A549 (cell line): ENCODE measurements around the gene GNA12. TPM values are rescaled to one million over a fixed set of nuclear protein-coding genes. Genes with fewer than 3 reads are reported as not detected.

Source experiments
- ATAC-seq, 2 experiments: fragments of 200-7000 bp in 1 of 2; fragments of >200 bp in 1 of 2; cut with Nextera tagmentation in 1 of 2; cut with Tn5 transposase in 1 of 2; 3 replicates each; pipeline versions ENCODE4 v1.8.0 to v1.9.1; 2018 to 2020; ENCODE audit warnings: mild to moderate bottlenecking in 1 of 2, moderate library complexity in 1 of 2
- CTCF ChIA-PET: fragments of 300-600 bp; sonication (Branson Sonifier 250); formaldehyde crosslinking; extraction: SDS; loops from one replicate; lab custom pipeline; 2021; ENCODE audit warnings: antibody characterized with exemption, inconsistent platforms; lab: Yijun Ruan, JAX
- POLR2A ChIA-PET: fragments of 350-600 bp; formaldehyde crosslinking; extraction: SDS; loops from one replicate; lab custom pipeline; 2021; ENCODE audit warnings: antibody characterized with exemption, inconsistent platforms; lab: Yijun Ruan, JAX
- DNase-seq, 2 experiments: peaks; one replicate each; pipeline versions ENCODE4 v3.0.0 to v3.0.0-alpha.2; 2011 to 2016; ENCODE audit warnings: low read depth in 1 of 2, low spot score in 1 of 2
- FAIRE-seq: peaks from 2 replicates; lab custom pipeline; 2011; peaks lifted over from hg19 to GRCh38; lab: Jason Lieb, UNC
- H3K27ac ChIP-seq, 2 experiments: fragments of >200 bp; sonication (Bioruptor Twin); formaldehyde crosslinking; 3 replicates each; pipeline ENCODE4 v1.5.1; 2016 to 2017
- H3K4me1 ChIP-seq: fragments of >200 bp; sonication (Bioruptor Twin); formaldehyde crosslinking; 3 replicates; pipeline ENCODE4 v1.6.1; 2016
- H3K4me2 ChIP-seq: fragments of >200 bp; sonication (Bioruptor Twin); formaldehyde crosslinking; 3 replicates; pipeline ENCODE4 v1.6.1; 2016
- H3K4me3 ChIP-seq: fragments of >200 bp; sonication (Bioruptor Twin); formaldehyde crosslinking; 3 replicates; pipeline ENCODE4 v1.5.1; 2016
- H3K9me3 ChIP-seq: fragments of >200 bp; sonication (Bioruptor Twin); formaldehyde crosslinking; 3 replicates; pipeline ENCODE4 v1.6.1; 2016
- BHLHE40 ChIP-seq: IDR thresholded peaks from 2 replicates; pipeline ENCODE4 v1.6.1; 2012; ENCODE audit warnings: low read depth, low read length, inconsistent platforms
- CTCF ChIP-seq: fragments of >200 bp; sonication (Bioruptor Twin); formaldehyde crosslinking; IDR thresholded peaks from 3 replicates; pipeline ENCODE4 v1.5.1; 2016
- EHF ChIP-seq: fragments of 250-450 bp; sonication (Bioruptor Pico); IDR thresholded peaks from 2 replicates; pipeline ENCODE4 v1.5.0; 2020; ENCODE audit warnings: mild to moderate bottlenecking
- EP300 ChIP-seq, 2 experiments: fragments of >200 bp; sonication (Bioruptor Twin); formaldehyde crosslinking; IDR thresholded peaks; 2 replicates in 1 of 2; 3 replicates in 1 of 2; pipeline ENCODE4 v1.6.1; 2016 to 2017
- FOSB ChIP-seq: fragments of 250-450 bp; sonication (Bioruptor Pico); IDR thresholded peaks from 2 replicates; pipeline ENCODE4 v1.5.0; 2020; ENCODE audit warnings: mild to moderate bottlenecking, moderate library complexity
- FOSL2 ChIP-seq, 2 experiments: fragments of 450-650 bp in 1 of 2; fragments of >200 bp in 1 of 2; sonication (Bioruptor Twin) in 1 of 2; formaldehyde crosslinking; IDR thresholded peaks; 2 replicates each; pipeline versions ENCODE4 v1.5.0 to v1.6.1; 2016 to 2020; ENCODE audit warnings: mild to moderate bottlenecking in 1 of 2, moderate library complexity in 1 of 2
- HDAC2 ChIP-seq: fragments of 200-600 bp; sonication (generic); IDR thresholded peaks from 2 replicates; pipeline ENCODE4 v1.6.1; 2016
- HES2 ChIP-seq: fragments of >200 bp; sonication (Bioruptor Twin); formaldehyde crosslinking; IDR thresholded peaks from 2 replicates; pipeline ENCODE4 v1.6.1; 2016
- HEYL ChIP-seq: fragments of 250-450 bp; sonication (Bioruptor Pico); IDR thresholded peaks from 2 replicates; pipeline ENCODE4 v1.8.0; 2021; ENCODE audit warnings: mild to moderate bottlenecking, moderate library complexity
- HMGXB4 ChIP-seq: fragments of 250-450 bp; sonication (Bioruptor Pico); IDR thresholded peaks from 2 replicates; pipeline ENCODE4 v1.5.0; 2021; ENCODE audit warnings: mild to moderate bottlenecking, moderate library complexity, borderline replicate concordance
- HOXB13 ChIP-seq: fragments of 250-450 bp; sonication (Bioruptor Pico); IDR thresholded peaks from 2 replicates; pipeline ENCODE4 v1.5.0; 2020; ENCODE audit warnings: low read depth, mild to moderate bottlenecking, moderate library complexity
- KDM1A ChIP-seq: fragments of 200-600 bp; sonication (generic); IDR thresholded peaks from 2 replicates; pipeline ENCODE4 v1.6.1; 2016; ENCODE audit warnings: low read depth, mild to moderate bottlenecking
- PBX3 ChIP-seq: IDR thresholded peaks from 2 replicates; pipeline ENCODE4 v1.6.1; 2012
- POLR2AphosphoS2 ChIP-seq: conservative IDR thresholded peaks from 2 replicates; pipeline ENCODE4 v1.6.1; 2012; ENCODE audit warnings: low read length, improper control_type of control experiment, inconsistent platforms
- RAD21 ChIP-seq, 2 experiments: fragments of >200 bp in 1 of 2; sonication (Bioruptor Twin) in 1 of 2; formaldehyde crosslinking in 1 of 2; IDR thresholded peaks in 1 of 2; conservative IDR thresholded peaks in 1 of 2; 2 replicates in 1 of 2; 3 replicates in 1 of 2; pipeline ENCODE4 v1.6.1; 2012 to 2018; ENCODE audit warnings: inconsistent platforms in 1 of 2
- RFX5 ChIP-seq: fragments of 450-650 bp; IDR thresholded peaks from 2 replicates; pipeline ENCODE4 v1.7.1; 2014; ENCODE audit warnings: antibody characterized with exemption, mild to moderate bottlenecking, moderate library complexity
- ZNF302 ChIP-seq: fragments of 250-450 bp; sonication (Bioruptor Pico); IDR thresholded peaks from 2 replicates; pipeline ENCODE4 v1.9.0; 2021; ENCODE audit warnings: inconsistent platforms, mild to moderate bottlenecking, moderate library complexity
- ZSCAN20 ChIP-seq: fragments of 250-450 bp; sonication (Bioruptor Pico); IDR thresholded peaks from 2 replicates; pipeline ENCODE4 v1.8.0; 2022; ENCODE audit warnings: mild to moderate bottlenecking, moderate library complexity
- WGBS: methylation state at CpG from one replicate; pipeline ENCODE4 v1.1.6; 2017; ENCODE audit errors: missing lambda C conversion rate; 5-methylcytosine and 5-hydroxymethylcytosine counted together
- polyA plus RNA-seq, 4 experiments: library from polyadenylated mRNA; depleted of rRNA in 3 of 4; stranded (reverse); fragments of >200 nt; fragmentation: RNase III in 1 of 4; extraction: RNeasy Plus Mini Kit Qiagen cat#74134 plus additional on column Dnase treatment in 1 of 4; gene quantifications; 2 replicates in 3 of 4; 3 replicates in 1 of 4; pipeline ENCODE4 v1.2.3, GENCODE V29; 2011 to 2017

Gene GNA12
- polyA plus RNA-seq, 2 of the 4 experiments (the other 2 are of a cell fraction): 33.0 to 43.7 TPM

- FAIRE-seq: no peak
- H3K4me3 ChIP-seq: no peak overlapping the region
- CTCF ChIA-PET: interaction anchor here (1.1 to 1.3 kb wide), 2 partner anchors 11 to 26 kb away, joined by 3 to 4 read pairs; no protein-coding TSS in a partner anchor
- H3K4me1 ChIP-seq: no peaks in the 10 kb centered on the region
- no peak for ATAC-seq
- H3K9me3 ChIP-seq: no peaks in the 10 kb centered on the region
- 91% methylated on average over 13 of the region's 13 CpGs for WGBS
- no peak for TF ChIP-seq HOXB13 (CRISPR knock-in tag)
- TF ChIP-seq ZNF302 (CRISPR knock-in tag): no peak
- no peak for TF ChIP-seq RAD21 (conservative IDR thresholded peaks at IDR 0.05 in 1 of 2, IDR thresholded peaks at IDR 0.05 in 1 of 2)
- no peak for TF ChIP-seq CTCF
- no peak for TF ChIP-seq ZSCAN20 (CRISPR knock-in tag)
- TF ChIP-seq PBX3: no peak
- TF ChIP-seq EHF: no peak
- no peak for TF ChIP-seq POLR2AphosphoS2
- TF ChIP-seq HES2: no peak
- TF ChIP-seq BHLHE40: no peak
- no peak for TF ChIP-seq HDAC2
- no peak for TF ChIP-seq FOSL2 (IDR thresholded peaks at IDR 0.05)
- TF ChIP-seq FOSL2 (CRISPR knock-in tag; IDR thresholded peaks at IDR 0.05): no peak
- no peak for TF ChIP-seq HMGXB4 (CRISPR knock-in tag)
- TF ChIP-seq KDM1A: no peak
- no peak for DNase-seq
- H3K4me2 ChIP-seq: no peak overlapping the region
- POLR2A ChIA-PET: no interaction called here
- H3K27ac ChIP-seq: no peak overlapping the region
Observed at GRCh38 chr7:2735744-2736143, 108.4 kb downstream of the GNA12 start.

- Histone ChIP-seq H3K4me3 (no peak overlapping the region), H3K4me1 (no peaks in the 10 kb centered on the region), H3K4me2 (no peak overlapping the region), H3K27ac (no peak overlapping the region), H3K9me3 (no peaks in the 10 kb centered on the region)
- TF ChIP-seq EHF (no peak), HDAC2 (no peak), HEYL (no peak), EP300 (IDR thresholded peaks at IDR 0.05) (no peak), RFX5 (no peak), FOSB (CRISPR knock-in tag) (no peak)
- ATAC-seq (no peak; a peak in 1 of 6 replicates), FAIRE-seq (no peak), DNase-seq (no peak)
- CTCF ChIA-PET: interaction anchor here (1.1 to 1.3 kb wide), 2 partner anchors 10 to 25 kb away, joined by 3 to 4 read pairs; no protein-coding TSS in a partner anchor
- 87% methylated on average over 31 of the region's 33 CpGs for WGBS
- POLR2A ChIA-PET: no interaction called here
Observed at GRCh38 chr7:2734751-2735571, 109.1 kb downstream of the GNA12 start.
